Glutamatergic neuron (in vitro differentiated cells): ENCODE measurements around the gene ISCA1. TPM values are rescaled to one million over a fixed set of nuclear protein-coding genes. Genes with fewer than 3 reads are reported as not detected.
A peak's percentile ranks its signal among the peaks of the same experiment; 100 is the strongest.

ENCODE experiments used
- DNase-seq: peaks from one replicate; pipeline ENCODE4 v3.0.0; 2022
- H3K27ac Mint-ChIP-seq: one replicate; pipeline ENCODE4 v1.8.0; 2020; ENCODE audit warnings: mild to moderate bottlenecking, mixed read lengths, inconsistent platforms; ENCODE audit not compliant: unreplicated experiment
- H3K27me3 Mint-ChIP-seq: one replicate; pipeline ENCODE4 v1.8.0; 2020; ENCODE audit warnings: mild to moderate bottlenecking, moderate library complexity, mixed read lengths, inconsistent platforms; ENCODE audit not compliant: unreplicated experiment
- H3K36me3 Mint-ChIP-seq: one replicate; pipeline ENCODE4 v1.8.0; 2020; ENCODE audit warnings: mild to moderate bottlenecking, mixed read lengths, inconsistent platforms; ENCODE audit not compliant: unreplicated experiment
- H3K4me1 Mint-ChIP-seq: one replicate; pipeline ENCODE4 v1.8.0; 2020; ENCODE audit warnings: mild to moderate bottlenecking, low read depth, mixed read lengths, inconsistent platforms; ENCODE audit not compliant: unreplicated experiment
- H3K4me3 Mint-ChIP-seq: one replicate; pipeline ENCODE4 v1.8.0; 2020; ENCODE audit warnings: mild to moderate bottlenecking, mixed read lengths, inconsistent platforms; ENCODE audit not compliant: unreplicated experiment
- H3K9me3 Mint-ChIP-seq: one replicate; pipeline ENCODE4 v1.8.0; 2020; ENCODE audit warnings: mild to moderate bottlenecking, moderate library complexity, mixed read lengths, inconsistent platforms; ENCODE audit not compliant: unreplicated experiment
- long read RNA-seq: library from polyadenylated mRNA; unstranded; transcript quantifications from one replicate; pipeline ENCODE4 v2.0.0, GENCODE V29; 2020; ENCODE audit not compliant: unreplicated experiment
- total RNA-seq: library from RNA; stranded (reverse); fragmentation: NEBNext Ultra II Directional; extraction: Animal tissue kit (Norgen Biotek cat#: 25700); gene quantifications from one replicate; pipeline ENCODE4 v1.2.1, GENCODE V29; 2021; ENCODE audit not compliant: unreplicated experiment
- TF ChIP-seq, protein P1 (sequence below): fragments of 200-600 bp; sonication (generic); IDR thresholded peaks from one replicate; pipeline ENCODE4 v1.5.0; 2021; ENCODE audit not compliant: partially characterized antibody, unreplicated experiment

ISCA1 gene
- total RNA-seq = 60.8 TPM
- long read RNA-seq, transcript ISCA1-203 (4 exons, 1,958 nt) = major isoform, 20 of 26 reads
- long read RNA-seq, partial matches to known transcripts = 0 of 26 reads
- long read RNA-seq, other reads (novel, unspliced or antisense) = 4 of 26 reads

DNA sequence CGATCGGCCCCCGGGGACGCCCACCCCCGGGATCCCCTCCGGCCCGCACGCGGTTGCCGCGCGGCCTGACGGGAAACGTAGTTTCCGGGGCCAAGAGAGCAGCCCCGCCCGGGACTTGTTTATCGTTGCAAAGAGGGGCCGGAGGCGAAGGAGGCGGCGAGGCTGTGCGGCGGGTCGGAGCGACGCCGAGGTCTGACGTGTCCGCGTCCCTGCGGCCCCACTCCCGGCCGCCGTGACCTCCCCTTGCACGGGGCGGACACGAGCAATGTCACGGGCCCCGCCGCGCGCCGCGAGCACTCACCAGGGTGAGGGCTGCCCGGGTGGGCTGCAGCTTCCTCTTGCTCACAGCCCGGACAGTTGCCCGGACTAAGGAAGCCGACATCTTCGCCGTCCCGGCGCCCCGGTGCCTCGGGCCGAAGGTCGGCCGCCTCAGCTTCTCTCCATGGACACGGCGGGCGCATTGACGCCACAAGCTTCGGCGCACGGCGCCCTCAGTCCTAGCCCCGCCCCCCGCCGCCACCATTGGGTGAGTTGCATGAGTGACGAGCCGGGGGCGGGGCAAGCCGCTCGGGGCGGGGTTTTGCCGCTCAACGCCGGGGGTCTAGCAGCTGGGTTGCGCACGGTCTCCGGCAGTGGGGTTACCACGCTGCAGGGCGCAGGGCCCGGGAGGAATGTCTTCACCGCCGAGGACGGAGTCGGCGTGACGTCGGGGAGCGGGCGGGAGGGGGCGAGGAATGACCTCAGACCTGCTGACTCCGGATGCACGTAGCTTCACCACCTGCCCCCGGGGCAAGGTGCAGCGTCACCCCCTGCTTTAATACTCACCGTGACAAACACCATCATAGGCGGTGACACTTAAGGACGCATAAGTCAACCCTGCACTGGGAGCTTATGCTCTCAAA, at the start of gene ISCA1:
Gene ISCA1, minus strand, starts transcription at position 462 of the 902 bp plus-strand sequence. Its CDS starts 80 bp downstream, at position 382.
- Mint-ChIP-seq H3K4me3 (peak within 1 kb of the TSS; percentile 97), H3K27ac (peak within 1 kb of the TSS; percentile 97), H3K36me3 (no peaks in the 10 kb centered on the region), H3K4me1 (peaks cover 30% of the 10 kb centered on the region), H3K27me3 (no peaks in the 10 kb centered on the region), H3K9me3 (peaks cover 12% of the 10 kb centered on the region)
- DNase-seq = peak; percentile 100
- TF ChIP-seq, protein P1, sequence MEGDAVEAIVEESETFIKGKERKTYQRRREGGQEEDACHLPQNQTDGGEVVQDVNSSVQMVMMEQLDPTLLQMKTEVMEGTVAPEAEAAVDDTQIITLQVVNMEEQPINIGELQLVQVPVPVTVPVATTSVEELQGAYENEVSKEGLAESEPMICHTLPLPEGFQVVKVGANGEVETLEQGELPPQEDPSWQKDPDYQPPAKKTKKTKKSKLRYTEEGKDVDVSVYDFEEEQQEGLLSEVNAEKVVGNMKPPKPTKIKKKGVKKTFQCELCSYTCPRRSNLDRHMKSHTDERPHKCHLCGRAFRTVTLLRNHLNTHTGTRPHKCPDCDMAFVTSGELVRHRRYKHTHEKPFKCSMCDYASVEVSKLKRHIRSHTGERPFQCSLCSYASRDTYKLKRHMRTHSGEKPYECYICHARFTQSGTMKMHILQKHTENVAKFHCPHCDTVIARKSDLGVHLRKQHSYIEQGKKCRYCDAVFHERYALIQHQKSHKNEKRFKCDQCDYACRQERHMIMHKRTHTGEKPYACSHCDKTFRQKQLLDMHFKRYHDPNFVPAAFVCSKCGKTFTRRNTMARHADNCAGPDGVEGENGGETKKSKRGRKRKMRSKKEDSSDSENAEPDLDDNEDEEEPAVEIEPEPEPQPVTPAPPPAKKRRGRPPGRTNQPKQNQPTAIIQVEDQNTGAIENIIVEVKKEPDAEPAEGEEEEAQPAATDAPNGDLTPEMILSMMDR = no peak

DNA sequence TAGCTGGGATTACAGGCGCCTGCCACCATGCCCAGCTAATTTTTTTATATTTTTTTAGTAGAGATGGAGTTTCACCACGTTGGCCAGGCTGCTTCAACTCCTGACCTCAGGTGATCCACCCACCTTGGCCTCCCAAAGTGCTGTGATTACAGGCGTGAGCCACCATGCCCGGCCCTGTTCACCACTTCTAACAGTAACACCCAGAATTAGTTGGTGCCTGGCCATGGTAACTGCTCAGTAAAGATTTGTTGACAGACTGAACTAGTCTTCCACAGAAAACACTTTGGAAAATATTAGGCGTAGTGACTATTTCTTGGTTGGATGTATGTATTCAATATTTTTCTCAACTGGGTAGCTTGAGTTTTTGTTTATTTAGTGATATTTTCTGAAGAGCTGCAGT, 47.8 kb upstream of the ISCA1 start:
- DNase-seq = no peak
- TF ChIP-seq, protein P1 = no peak
- peaks cover 2% of the 10 kb centered on the region for H3K9me3 Mint-ChIP-seq
- H3K27me3 Mint-ChIP-seq = peaks cover 4% of the 10 kb centered on the region
- no peak overlapping the region for H3K4me3 Mint-ChIP-seq
- H3K27ac Mint-ChIP-seq = no peak overlapping the region
- H3K36me3 Mint-ChIP-seq = no peaks in the 10 kb centered on the region
- H3K4me1 Mint-ChIP-seq = no peaks in the 10 kb centered on the region

- no peak overlapping the region for H3K27ac Mint-ChIP-seq
- no peaks in the 10 kb centered on the region for H3K4me1 Mint-ChIP-seq
- H3K9me3 Mint-ChIP-seq = peaks cover 2% of the 10 kb centered on the region
- H3K27me3 Mint-ChIP-seq = peaks cover 4% of the 10 kb centered on the region
- H3K36me3 Mint-ChIP-seq = no peaks in the 10 kb centered on the region
- H3K4me3 Mint-ChIP-seq = no peak overlapping the region
- no peak for DNase-seq
- TF ChIP-seq, protein P1 = no peak
These were observed 47.3 kb upstream of the ISCA1 start for GRCh38 chr9:86329649-86330048.

DNA sequence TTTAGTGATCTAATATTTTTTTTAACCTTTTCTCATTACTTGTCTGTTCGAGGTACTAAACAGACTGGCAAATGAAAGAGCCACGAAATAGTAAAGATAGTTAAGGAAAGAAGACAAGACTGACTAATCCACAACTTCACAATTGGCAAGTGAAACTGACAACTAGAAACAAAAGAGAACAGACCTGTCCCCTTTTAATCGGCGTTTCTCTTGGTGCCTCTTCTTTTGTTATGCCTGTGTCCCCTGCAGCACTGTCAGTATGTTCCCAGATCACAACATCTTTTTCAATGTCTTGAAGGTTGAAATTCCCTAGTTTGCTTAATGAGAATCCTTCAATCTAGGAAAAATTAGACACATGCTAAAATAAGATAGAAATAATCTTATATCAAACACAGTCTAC, 45.8 kb upstream of the ISCA1 start:
- H3K27ac Mint-ChIP-seq = no peak overlapping the region
- no peak for DNase-seq
- H3K27me3 Mint-ChIP-seq = peaks cover 4% of the 10 kb centered on the region
- peaks cover 2% of the 10 kb centered on the region for H3K9me3 Mint-ChIP-seq
- peaks cover 4% of the 10 kb centered on the region for H3K36me3 Mint-ChIP-seq
- TF ChIP-seq, protein P1 = no peak
- no peaks in the 10 kb centered on the region for H3K4me1 Mint-ChIP-seq
- H3K4me3 Mint-ChIP-seq = no peak overlapping the region

- H3K9me3 Mint-ChIP-seq = no peaks in the 10 kb centered on the region
- H3K4me3 Mint-ChIP-seq = no peak overlapping the region
- no peaks in the 10 kb centered on the region for H3K4me1 Mint-ChIP-seq
- H3K36me3 Mint-ChIP-seq = peaks cover 8% of the 10 kb centered on the region
- TF ChIP-seq, protein P1 = no peak
- H3K27me3 Mint-ChIP-seq = no peaks in the 10 kb centered on the region
- DNase-seq = no peak
- H3K27ac Mint-ChIP-seq = no peak overlapping the region
These were observed 44.2 kb upstream of the ISCA1 start for GRCh38 chr9:86326536-86326935.
